Osteoblast (primary cell): ENCODE measurements around the gene GPR137B. TPM values are rescaled to one million over a fixed set of nuclear protein-coding genes. Genes with fewer than 3 reads are reported as not detected.
"Not testable (repeated sequence)": the region's sequence is repeated elsewhere in the genome, so short reads cannot be mapped to it uniquely, and the experiment has no call there.

Experiments used
- DNase-seq: peaks from one replicate; pipeline ENCODE4 v3.0.0; 2011; ENCODE audit warnings: low spot score, mixed read lengths; ENCODE audit not compliant: insufficient read length; ENCODE audit errors: missing footprints
- H2AFZ ChIP-seq: 2 replicates; pipeline ENCODE4 v1.6.0; 2011; ENCODE audit warnings: mild to moderate bottlenecking, low read length
- H3K27ac ChIP-seq: 2 replicates; pipeline ENCODE4 v1.5.1; 2011; ENCODE audit warnings: mild to moderate bottlenecking, low read depth, low read length, moderate library complexity
- H3K27me3 ChIP-seq: 2 replicates; pipeline ENCODE4 v1.6.0; 2012; ENCODE audit warnings: mild to moderate bottlenecking, control low read depth, inconsistent platforms, low read length, moderate library complexity; ENCODE audit not compliant: insufficient read depth
- H3K36me3 ChIP-seq: 2 replicates; pipeline ENCODE4 v1.5.1; 2011; ENCODE audit warnings: mild to moderate bottlenecking, low read length, control low read depth, moderate library complexity; ENCODE audit not compliant: insufficient read depth
- H3K4me1 ChIP-seq: 2 replicates; pipeline ENCODE4 v1.5.1; 2011; ENCODE audit warnings: mild to moderate bottlenecking, low read length, control low read depth, moderate library complexity; ENCODE audit not compliant: insufficient read depth
- H3K4me2 ChIP-seq: 2 replicates; pipeline ENCODE4 v1.6.0; 2011; ENCODE audit warnings: mild to moderate bottlenecking, low read length; ENCODE audit not compliant: insufficient read depth
- H3K4me3 ChIP-seq: fragments of 200-600 bp; sonication (generic); 3 replicates; pipeline ENCODE4 v1.5.1; 2012; ENCODE audit warnings: mild to moderate bottlenecking, low read length, inconsistent platforms; ENCODE audit not compliant: insufficient read depth
- H3K79me2 ChIP-seq: 2 replicates; pipeline ENCODE4 v1.6.0; 2012; ENCODE audit warnings: mild to moderate bottlenecking, low read length, control low read depth, inconsistent platforms; ENCODE audit not compliant: insufficient read depth
- H3K9me3 ChIP-seq: 2 replicates; pipeline ENCODE4 v1.5.1; 2011; ENCODE audit warnings: low read depth, low read length, control low read depth
- H4K20me1 ChIP-seq: 2 replicates; pipeline ENCODE4 v1.6.0; 2012; ENCODE audit warnings: mild to moderate bottlenecking, low read length, control low read depth; ENCODE audit not compliant: insufficient read depth
- CTCF ChIP-seq: IDR thresholded peaks from 2 replicates; pipeline ENCODE4 v1.5.1; 2011; ENCODE audit warnings: mild to moderate bottlenecking, low read depth, low read length, moderate library complexity; ENCODE audit errors: extremely low read depth
- total RNA-seq: library from RNA; depleted of rRNA; stranded (reverse); fragments of >200 nt; gene quantifications from 2 replicates; pipeline ENCODE4 v1.2.3, GENCODE V29; 2012

The GPR137B gene
- total RNA-seq, 1 donor, result 23.5 TPM

DNA sequence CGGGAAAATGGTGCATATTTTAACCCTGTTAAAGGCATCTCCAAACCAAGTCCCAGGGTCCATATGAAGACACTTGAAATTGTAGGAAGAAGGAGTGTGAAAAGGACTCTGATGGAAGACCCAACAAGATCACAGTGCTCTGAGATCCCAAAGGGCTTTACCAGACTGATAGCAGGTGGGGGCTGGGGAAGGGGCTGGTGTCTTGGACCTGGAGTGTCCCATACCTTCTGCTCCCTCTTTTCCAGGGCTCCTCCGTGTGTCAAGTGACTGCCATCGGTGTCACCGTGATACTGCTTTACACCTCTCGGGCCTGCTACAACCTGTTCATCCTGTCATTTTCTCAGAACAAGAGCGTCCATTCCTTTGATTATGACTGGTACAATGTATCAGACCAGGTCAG lies 37.3 kb downstream of the GPR137B start:
- Histone ChIP-seq H3K9me3 (no peaks in the 10 kb centered on the region), H3K4me3 (no peak overlapping the region), H3K4me2 (no peak overlapping the region), H3K27me3 (no peaks in the 10 kb centered on the region), H3K36me3 (peaks cover 3% of the 10 kb centered on the region), H3K4me1 (no peaks in the 10 kb centered on the region), H3K27ac (no peak overlapping the region), H4K20me1 (no peaks in the 10 kb centered on the region), H3K79me2 (no peaks in the 10 kb centered on the region), H2AFZ (no peak overlapping the region)
- no peak for DNase-seq
- no peak for TF ChIP-seq CTCF

GRCh38 chr1:236181059-236181458 lies 38.7 kb downstream of the GPR137B start:
- no peaks in the 10 kb centered on the region for H3K27me3 ChIP-seq
- H3K27ac ChIP-seq, result no peak overlapping the region
- H3K9me3 ChIP-seq, result no peaks in the 10 kb centered on the region
- H3K36me3 ChIP-seq, result peaks cover 3% of the 10 kb centered on the region
- H2AFZ ChIP-seq, result no peak overlapping the region
- no peak overlapping the region for H3K4me3 ChIP-seq
- DNase-seq, result no peak
- H3K79me2 ChIP-seq, result no peaks in the 10 kb centered on the region
- no peak overlapping the region for H3K4me2 ChIP-seq
- no peak for TF ChIP-seq CTCF
- H4K20me1 ChIP-seq, result no peaks in the 10 kb centered on the region
- no peaks in the 10 kb centered on the region for H3K4me1 ChIP-seq

DNA sequence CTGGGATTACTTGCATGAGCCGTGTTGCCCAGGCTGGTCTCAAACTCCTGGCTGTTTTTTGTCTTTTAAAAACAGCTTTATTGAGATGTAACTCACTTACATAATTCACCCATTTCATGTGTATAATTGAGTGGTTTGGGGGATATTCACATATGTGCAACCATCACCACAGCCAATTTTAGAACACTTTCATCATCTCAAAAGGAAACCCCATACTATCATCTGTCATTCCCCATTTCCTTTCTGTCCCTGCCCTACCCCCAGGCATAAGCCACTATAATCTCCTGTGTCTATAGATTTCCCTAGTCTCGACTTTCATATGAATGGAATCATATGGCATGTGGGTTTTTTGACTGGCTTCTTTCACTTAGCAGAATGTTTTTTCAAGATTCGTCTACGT lies 43.3 kb downstream of the GPR137B start:
- Histone ChIP-seq H3K4me1 (no peaks in the 10 kb centered on the region), H3K4me3 (no peak overlapping the region), H3K9me3 (no peaks in the 10 kb centered on the region), H3K4me2 (no peak overlapping the region), H3K36me3 (no peaks in the 10 kb centered on the region), H3K27ac (no peak overlapping the region), H2AFZ (no peak overlapping the region), H3K79me2 (no peaks in the 10 kb centered on the region), H4K20me1 (no peaks in the 10 kb centered on the region), H3K27me3 (no peaks in the 10 kb centered on the region)
- DNase-seq, result no peak
- TF ChIP-seq CTCF, result no peak

DNA sequence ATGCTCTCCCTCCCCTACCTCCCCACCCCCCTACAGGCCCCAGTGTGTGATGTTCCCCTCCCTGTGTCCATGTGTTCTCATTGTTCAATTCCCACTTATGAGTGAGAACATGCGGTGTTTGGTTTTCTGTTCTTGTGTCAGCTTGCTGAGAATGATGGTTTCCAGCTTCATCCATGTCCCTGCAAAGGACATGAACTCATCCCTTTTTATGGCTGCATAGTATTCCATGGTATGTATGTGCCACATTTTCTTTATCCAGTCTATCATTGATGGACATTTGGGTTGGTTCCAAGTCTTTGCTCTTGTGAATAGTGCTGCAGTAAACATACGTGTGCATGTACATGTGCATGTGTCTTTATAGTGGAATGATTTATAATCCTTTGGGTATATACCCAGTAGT lies 44.1 kb downstream of the GPR137B start:
- H3K79me2 ChIP-seq, H3K36me3 ChIP-seq, H3K4me1 ChIP-seq, DNase-seq, H3K4me3 ChIP-seq, H3K9me3 ChIP-seq, H4K20me1 ChIP-seq, H3K27me3 ChIP-seq, H3K27ac ChIP-seq, H3K4me2 ChIP-seq, H2AFZ ChIP-seq: not testable (repeated sequence)

- not testable (repeated sequence) for H3K4me2 ChIP-seq, H3K9me3 ChIP-seq, DNase-seq, H3K4me3 ChIP-seq, H4K20me1 ChIP-seq, H3K4me1 ChIP-seq, H3K36me3 ChIP-seq, H3K27ac ChIP-seq, H2AFZ ChIP-seq, H3K27me3 ChIP-seq, H3K79me2 ChIP-seq
These were observed 45.7 kb downstream of the GPR137B start for GRCh38 chr1:236188084-236188483.
